ENCODE data around the gene KRT3.

- no peak for TF ChIP-seq CTCF (IDR thresholded peaks at IDR 0.05; ENCODE audit: insufficient read depth, low read length, poor library complexity, severe bottlenecking)
- no peak for TF ChIP-seq EZH2phosphoT487 (conservative IDR thresholded peaks at IDR 0.05; ENCODE audit: low read length)
Observed at GRCh38 chr12:52760623-52761022, 35.3 kb downstream of the KRT3 start.

All from SU-DHL-6 (cell line).